RWPE1 (cell line): ENCODE results near the gene ABCC4.

Source experiments
- CTCF ChIA-PET: fragments of 350-600 bp; sonication (Branson Sonifier 250); formaldehyde crosslinking; extraction: SDS; loops from one replicate; lab custom pipeline; 2021; lab: Yijun Ruan, JAX
- POLR2A ChIA-PET: fragments of 400-600 bp; formaldehyde crosslinking; extraction: SDS; loops from one replicate; lab custom pipeline; 2020; ENCODE audit warnings: antibody characterized with exemption; ENCODE audit not compliant: low non-redundant PET; lab: Yijun Ruan, JAX
- DNase-seq: peaks from one replicate; pipeline ENCODE4 v3.0.0; 2012; ENCODE audit warnings: low spot score
- H3K27ac ChIP-seq: fragments of 450-650 bp; 2 replicates; pipeline ENCODE4 v1.5.1; 2017
- CTCF ChIP-seq: fragments of 450-650 bp; conservative IDR thresholded peaks from 2 replicates; pipeline ENCODE4 v1.5.1; 2017; ENCODE audit warnings: low read depth, mild to moderate bottlenecking

Gene ABCC4

GRCh38 chr13:94996445-94996844 is 304.8 kb downstream of the ABCC4 start:
- H3K27ac ChIP-seq = no peak overlapping the region
- DNase-seq = no peak
- ChIA-PET POLR2A (no interaction called here), CTCF (interaction anchor here (0.6 kb wide), 1 partner anchor 117 kb away, joined by 3 read pairs; no protein-coding TSS in a partner anchor)
- no peak for TF ChIP-seq CTCF

- no peak overlapping the region for H3K27ac ChIP-seq
- ChIA-PET CTCF (interaction anchor here (0.6 kb wide), 1 partner anchor 32 kb away, joined by 3 read pairs; no protein-coding TSS in a partner anchor), POLR2A (no interaction called here)
- TF ChIP-seq CTCF = no peak
- no peak for DNase-seq
Measured at GRCh38 chr13:94994506-94994905, 306.7 kb downstream of the ABCC4 start.

DNA sequence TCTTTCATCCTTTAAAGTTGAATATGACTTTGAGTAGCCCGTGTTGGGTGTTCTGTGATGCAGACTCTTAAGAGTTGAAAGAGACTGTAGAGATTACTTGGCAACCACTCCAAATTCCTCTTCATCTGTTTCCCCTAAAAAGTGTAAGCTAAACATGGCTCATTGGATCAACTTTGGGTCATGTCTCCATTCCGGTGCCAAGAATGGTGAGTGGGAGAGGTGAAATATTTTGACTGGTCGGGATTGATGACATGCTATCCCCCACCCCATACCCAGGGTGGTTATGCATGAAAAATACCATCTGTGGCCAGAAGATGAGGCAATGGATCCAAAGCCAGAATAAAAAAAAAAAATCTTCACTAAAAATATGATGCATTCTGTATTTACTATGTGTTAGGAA is 307.6 kb downstream of the ABCC4 start:
- no peak for DNase-seq
- CTCF ChIA-PET = no interaction called here
- POLR2A ChIA-PET = no interaction called here
- no peak overlapping the region for H3K27ac ChIP-seq
- TF ChIP-seq CTCF = no peak

DNA sequence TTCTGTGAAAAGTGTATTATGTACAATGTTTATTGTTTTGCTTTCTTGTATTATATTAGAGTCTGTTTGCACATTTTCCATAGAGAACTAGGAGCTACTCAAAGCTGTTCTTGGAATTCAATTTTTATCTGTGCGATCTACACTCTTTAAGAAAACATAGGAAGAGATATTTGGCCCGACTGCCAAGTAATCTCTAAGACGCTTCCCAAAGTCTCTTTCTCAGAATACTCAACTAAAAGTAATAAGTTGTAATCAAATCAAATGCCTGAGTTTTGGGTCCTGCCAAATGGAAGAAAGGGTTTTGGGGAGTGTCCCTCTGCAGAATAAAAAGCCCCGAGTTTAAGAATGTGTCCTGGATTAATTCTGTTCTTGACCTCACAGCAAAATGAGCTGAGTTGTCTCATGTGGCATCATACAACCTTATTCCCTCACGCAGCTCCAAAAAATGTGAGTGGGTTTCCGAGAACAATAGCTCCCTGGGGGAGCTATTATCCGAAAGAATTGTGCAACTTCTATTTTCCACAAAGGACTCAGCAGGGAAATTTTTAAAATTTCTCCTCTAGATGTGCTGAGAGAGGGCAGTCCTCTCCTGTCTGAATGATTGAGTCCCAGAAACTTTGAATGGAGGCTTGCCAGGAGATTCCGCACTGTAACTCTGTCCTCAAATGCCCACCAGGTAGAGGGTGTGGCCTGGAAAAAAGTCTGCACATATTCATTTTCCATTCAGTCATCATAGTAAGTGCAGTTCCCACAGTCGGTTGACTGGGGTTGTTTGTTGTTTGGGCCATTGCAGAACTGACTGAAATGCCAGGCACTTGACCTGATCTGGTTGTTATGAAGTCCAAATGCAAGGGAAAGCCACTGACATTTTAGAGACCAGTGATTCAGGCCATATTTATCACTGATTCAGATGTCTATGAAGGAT is 309.0 kb downstream of the ABCC4 start:
- ChIA-PET CTCF (no interaction called here), POLR2A (no interaction called here)
- no peak overlapping the region for H3K27ac ChIP-seq
- no peak for DNase-seq
- no peak for TF ChIP-seq CTCF

- no peak overlapping the region for H3K27ac ChIP-seq
- POLR2A ChIA-PET = no interaction called here
- DNase-seq = no peak
- CTCF ChIA-PET = interaction anchor here (0.6 kb wide), 1 partner anchor 457 kb away, joined by 3 read pairs; no protein-coding TSS in a partner anchor
- TF ChIP-seq CTCF = no peak
Measured at GRCh38 chr13:94988654-94989053, 312.6 kb downstream of the ABCC4 start.

GRCh38 chr13:94987869-94988268 is 313.4 kb downstream of the ABCC4 start:
- CTCF ChIA-PET = no interaction called here
- H3K27ac ChIP-seq = no peak overlapping the region
- POLR2A ChIA-PET = no interaction called here
- no peak for TF ChIP-seq CTCF
- DNase-seq = no peak
